ENCODE results near the gene ANO9.
A peak's percentile ranks its signal among the peaks of the same experiment; 100 is the strongest.
"Not testable (repeated sequence)": the region's sequence is repeated elsewhere in the genome, so short reads cannot be mapped to it uniquely, and the experiment has no call there.

The ANO9 gene

DNA sequence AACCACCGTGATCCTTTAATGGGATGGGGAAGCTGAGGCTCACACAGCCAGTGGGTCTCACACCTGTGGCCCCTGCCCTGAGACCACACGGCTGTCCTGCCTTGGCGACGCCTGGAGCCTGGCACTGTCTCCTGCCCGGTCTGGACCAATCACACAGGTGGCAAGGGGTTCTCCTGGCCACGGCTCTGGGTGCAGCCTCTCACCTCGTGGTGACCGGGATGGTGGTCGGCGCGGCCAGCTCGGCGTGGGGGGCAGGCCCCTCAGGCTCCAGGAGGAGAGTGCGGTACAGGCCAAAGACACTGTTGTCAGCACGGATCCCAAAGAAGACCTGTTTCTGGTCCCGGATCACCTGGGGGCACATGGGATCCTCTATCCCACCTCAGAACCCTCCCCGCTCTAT lies 8.7 kb downstream of the ANO9 start:
- no peak for DNase-seq

DNA sequence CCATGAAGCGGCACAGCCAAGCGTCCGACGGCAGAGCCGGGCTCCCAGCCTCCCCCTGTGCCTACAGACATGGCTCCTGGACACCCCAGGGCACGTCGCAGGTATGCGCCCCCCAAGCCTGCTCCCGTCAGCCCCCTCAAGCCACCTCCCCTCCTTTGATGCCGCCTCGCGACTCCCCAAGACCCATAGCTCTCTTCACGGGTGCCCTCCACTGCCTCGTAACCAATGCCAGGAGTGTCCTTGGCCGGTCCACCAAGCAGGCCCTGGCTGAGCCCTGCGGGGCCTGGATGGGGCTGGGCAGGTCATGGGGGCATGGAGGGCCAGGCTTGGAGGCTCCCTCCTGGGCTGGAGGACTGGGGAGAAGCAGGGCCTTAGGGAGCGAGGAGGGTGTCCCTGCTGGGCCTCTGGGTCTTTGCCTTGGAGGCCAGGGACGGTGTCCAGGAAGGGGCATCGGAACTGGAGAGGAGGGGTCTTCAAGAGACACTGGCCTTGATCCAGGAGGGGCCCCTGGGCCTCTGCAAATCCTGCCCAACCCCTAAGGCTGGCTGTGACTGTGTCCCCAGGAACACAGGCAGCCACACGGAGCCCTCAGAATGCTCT lies 9.2 kb downstream of the ANO9 start:
- DNase-seq: no peak

DNA sequence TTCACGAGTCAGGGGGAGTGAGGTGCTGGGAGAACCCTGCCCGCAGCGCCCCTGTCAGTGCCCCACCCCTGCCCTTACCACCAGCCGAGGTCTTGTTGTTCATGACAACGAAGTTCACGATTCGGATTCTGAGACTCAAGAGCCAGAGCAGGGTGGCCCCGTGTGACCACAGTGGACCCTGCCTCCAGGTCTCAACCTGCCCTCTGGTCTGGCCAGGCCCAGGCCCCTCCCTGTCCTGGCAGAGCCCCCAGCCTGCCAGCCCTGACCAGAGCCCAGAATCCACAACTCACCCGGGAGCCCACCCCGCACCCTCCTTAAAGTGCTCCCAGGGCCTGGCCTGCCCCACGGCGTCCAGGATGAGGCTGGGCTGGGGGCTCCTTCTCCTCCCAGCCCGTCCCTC lies 9.9 kb downstream of the ANO9 start:
- no peak for DNase-seq

GRCh38 chr11:429931-430456 lies 11.8 kb downstream of the ANO9 start:
- DNase-seq: peak; percentile 61

DNA sequence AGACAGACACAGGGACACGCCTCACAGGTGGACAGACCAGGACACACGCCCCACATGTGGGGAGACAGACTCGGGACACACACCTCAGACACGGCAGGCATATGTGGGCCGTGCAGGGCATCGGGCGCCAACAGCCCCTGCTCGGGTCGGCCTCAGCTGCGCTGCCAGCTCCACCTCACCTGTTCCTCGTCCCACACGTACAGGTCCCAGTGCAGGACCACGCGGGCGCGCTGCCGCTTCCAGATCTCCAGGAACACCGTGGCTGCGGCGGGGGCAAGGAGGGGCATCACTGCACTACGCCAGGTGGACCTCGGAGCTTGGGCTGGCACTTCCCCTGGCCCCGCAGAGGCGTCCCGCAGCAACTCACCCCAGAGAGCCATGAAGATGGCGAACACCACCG lies 12.4 kb downstream of the ANO9 start:
- DNase-seq: no peak

- DNase-seq: no peak
Measured at GRCh38 chr11:428295-428694, 13.5 kb downstream of the ANO9 start.

GRCh38 chr11:426851-427250 lies 15.0 kb downstream of the ANO9 start:
- DNase-seq: no peak

GRCh38 chr11:425301-425700 lies 16.5 kb downstream of the ANO9 start:
- DNase-seq: no peak

- DNase-seq: not testable (repeated sequence)
Measured at GRCh38 chr11:424766-425165, 17.0 kb downstream of the ANO9 start.

GRCh38 chr11:424232-424631 lies 17.6 kb downstream of the ANO9 start:
- DNase-seq: no peak

DNA sequence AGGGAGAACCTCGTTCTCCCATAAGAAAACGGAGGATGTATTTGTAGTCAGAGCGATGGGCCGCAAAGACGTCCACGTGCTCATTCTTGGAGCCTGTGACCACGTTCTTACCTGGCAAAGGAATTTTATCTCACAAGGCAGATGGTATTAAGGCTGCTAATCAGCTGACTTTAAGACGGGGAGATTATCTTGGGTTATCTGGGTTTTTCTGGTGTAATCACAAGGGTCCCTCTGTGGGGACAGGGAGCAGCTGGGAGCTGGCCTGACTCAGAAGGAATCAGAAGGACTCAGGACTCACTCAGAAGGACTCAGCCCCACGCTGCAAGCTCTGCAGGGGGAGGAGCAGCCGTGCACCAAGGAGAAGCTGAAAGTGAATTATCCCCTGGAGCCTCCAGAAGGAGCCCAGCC lies 19.6 kb downstream of the ANO9 start:
- DNase-seq: no peak

DNA sequence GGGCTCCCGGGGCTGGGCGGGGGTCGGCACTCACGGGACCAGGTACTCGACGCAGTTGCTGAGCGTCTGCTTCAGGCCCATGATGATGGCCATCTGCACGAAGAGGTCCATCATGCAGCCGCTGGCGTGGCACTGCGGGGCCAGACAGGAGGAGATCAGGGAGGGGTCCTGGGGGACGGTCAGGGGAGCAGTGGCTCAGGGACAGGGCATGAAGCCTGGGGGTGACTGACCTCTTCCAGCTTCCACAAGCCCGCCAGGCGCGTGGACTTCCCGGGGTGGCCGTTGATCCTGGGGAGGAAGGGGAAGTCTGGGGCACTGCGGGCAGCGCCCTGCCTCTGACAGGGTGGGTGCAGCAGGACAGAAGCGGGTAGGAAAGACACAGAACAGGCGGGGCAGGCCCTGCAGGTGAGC lies 20.9 kb downstream of the ANO9 start:
- no peak for DNase-seq

GRCh38 chr11:420054-420910 lies 21.5 kb downstream of the ANO9 start:
- DNase-seq: no peak

DNA sequence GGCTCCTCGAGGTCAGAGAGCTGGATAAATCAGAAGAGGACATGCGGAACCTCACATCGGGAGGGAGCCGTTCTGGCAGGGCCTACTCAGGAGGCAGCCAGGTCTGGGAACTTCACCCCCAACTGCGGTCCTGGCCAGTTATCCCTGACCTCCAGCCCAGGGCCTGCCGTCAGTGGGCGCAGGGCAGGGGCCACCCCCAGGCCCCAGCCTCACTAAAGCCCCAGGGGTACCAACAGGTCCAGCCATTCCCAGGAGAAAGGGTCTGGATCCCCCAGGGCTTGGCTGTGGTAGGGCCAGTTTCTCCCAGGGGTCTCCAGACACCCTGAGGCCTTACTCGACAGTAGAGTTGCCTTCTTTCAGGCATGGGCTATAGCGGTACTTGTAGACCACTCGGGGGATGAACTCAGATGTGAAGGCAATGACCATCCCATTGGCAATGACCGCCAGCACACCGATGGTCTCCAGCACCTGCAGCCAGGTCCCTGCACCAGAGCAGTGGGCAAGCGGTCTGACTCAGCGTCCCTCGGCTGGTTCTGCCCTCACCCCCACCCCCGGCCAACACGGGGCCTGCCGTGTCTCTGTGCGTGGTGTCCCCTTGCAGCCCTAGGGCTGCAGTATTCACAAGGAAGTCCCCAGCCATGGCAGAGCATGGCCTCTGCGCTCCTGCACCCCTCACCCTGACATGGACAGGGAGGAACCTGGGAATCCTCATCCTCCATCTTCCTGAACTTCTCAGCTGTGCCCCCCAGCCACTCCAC lies 22.4 kb downstream of the ANO9 start:
- no peak for DNase-seq

- no peak for DNase-seq
Measured at GRCh38 chr11:418343-419247, 23.2 kb downstream of the ANO9 start.

- peak; percentile 69 for DNase-seq
Measured at GRCh38 chr11:417652-418342, 24.0 kb downstream of the ANO9 start.

DNA sequence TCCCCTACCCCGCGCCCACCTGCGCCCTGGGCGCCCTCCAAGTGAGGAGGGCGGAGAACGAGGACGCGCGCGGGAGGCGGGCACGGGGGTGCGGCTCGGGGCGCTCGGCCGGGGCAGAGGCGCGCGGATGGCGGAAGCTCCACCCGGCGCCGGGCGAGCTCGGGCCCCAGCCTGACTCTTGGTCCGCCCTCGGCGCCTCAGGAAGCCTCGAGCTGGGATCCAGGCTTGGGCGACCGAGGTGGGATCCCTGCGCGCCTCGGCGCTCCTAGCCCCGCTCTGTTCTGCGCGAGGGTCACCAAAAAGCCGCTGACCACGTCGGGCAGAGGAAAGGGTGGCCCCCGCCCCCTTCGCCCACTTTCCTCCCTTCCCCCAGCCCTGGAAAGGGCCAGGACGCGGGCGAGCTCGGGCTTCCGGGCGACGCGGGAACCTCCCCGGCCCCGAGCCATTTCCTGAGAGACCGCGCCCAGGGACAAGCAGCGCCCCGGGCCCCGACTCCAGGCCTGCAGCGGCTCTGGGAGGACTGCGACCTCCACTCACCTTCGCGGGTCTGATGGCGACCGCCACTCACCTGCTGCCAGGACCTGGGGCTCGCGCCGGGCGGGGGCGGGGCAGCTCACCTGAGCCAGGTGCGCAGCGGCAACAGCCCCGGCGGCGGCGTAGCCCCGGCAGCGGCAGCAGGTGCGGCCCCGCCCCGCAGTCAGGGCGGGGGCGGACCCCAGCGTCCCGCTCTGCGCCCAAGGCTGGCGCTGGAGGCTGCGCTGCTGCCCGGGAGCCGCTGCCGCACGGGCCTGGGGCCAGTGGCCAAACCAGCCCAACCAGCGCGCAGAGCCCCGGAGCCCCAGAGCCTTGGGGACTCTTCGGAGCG lies 24.8 kb downstream of the ANO9 start:
- DNase-seq: peak; percentile 95

DNA sequence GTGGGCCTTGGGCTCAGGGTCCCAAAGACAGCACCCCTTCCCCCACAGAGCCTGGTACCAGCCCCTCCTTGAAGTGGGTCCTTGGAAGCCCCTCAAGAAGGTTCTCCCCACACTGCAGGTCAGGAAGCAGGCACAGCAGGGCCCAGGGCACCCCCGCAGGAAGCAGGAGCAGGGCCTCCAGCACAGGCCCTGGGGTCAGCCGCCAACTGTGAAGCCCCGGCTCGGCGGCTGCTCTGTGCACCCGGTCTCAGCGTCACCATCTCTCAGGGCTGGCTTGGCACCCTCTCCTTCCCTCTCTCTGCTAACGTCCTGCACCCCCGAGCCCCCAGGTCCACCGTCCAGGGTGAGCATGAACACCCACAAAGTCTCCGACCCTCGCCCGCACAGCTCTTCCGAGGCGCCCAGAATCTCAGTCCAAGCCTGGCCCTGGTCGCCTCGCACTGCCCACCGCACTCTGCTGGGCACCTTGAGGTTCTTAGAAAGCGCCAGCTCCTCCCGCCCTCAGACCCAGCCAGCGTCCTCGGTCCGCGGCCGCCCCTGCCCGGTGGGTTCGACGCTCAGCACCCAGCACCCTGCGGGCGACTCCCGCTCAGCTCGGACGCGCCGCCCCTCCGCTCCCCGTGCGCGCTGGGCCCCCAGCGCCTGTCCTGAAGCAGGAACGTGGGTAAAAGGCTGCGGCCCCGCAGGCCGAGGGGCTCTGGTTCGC lies 25.6 kb downstream of the ANO9 start:
- peak; percentile 80 for DNase-seq

- no peak for DNase-seq
Measured at GRCh38 chr11:415640-416041, 26.2 kb downstream of the ANO9 start.

DNA sequence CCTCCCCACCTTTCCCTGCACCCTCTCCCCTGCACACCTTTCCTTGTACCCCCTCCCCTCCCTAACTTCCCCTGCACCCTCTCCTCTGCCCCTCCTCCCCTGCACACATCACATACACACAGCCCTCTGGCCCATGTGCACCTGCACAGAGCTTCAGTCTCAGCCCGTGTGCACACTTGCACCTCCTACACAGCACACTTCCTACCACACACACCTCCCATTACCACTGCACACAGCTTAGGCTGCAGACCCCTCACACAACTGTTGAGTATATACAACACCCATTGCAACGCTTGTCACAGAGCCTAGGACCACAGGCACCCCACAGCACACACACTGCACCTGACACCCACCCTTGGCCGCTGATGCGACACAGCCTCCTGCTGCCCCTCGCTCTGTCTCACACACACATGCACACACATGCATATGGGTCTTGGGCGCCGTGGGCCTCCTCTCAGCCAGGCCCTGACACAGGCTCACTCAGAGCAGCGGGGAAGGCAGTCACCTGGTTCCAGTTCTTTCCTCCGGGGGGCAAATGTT lies 27.4 kb downstream of the ANO9 start:
- DNase-seq: no peak
